ENCODE data around the gene CATSPERE. TPM values are rescaled to one million over a fixed set of nuclear protein-coding genes. Genes with fewer than 3 reads are reported as not detected.
"Not testable (repeated sequence)": the region's sequence is repeated elsewhere in the genome, so short reads cannot be mapped to it uniquely, and the experiment has no call there.

The CATSPERE gene
- total and polyA plus RNA-seq, 4 experiments from 2014 or later = 0.30 to 2.3 (median 1.4) TPM; not detected in 1

DNA sequence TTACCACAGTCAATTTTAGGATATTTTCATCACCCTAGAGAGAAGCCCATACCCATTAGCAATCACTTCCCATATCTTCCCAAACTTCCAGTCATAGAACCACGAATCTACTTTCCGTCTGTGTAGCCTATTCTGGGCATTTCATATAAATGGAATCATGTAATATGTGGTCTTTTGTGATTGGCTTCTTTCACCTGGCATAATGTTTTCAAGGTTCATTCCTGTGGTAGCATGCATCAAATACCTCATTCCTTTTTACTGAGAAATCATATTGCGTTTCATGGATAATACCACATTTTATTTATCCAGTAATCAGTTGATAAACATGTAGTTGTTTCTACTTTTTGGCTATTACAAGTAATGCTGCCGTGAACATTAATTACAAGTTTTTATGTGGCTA lies 213.4 kb downstream of the CATSPERE start:
- intact Hi-C loops (cut with micrococcal nuclease) = no loop called here
- Mint-ChIP-seq H3K27ac (no peak overlapping the region), H3K27me3 (no peaks in the 10 kb centered on the region), H3K4me3 (no peak overlapping the region), H3K4me1 (peaks cover 16 to 28% (median 24%) of the 10 kb centered on the region in 4 donors), H3K36me3 (peaks cover 26 to 27% of the 10 kb centered on the region in 2 donors), H3K9me3 (no peaks in the 10 kb centered on the region)
- H3K4me1 ChIP-seq (ENCODE audit: insufficient read depth, low read length) = no peaks in the 10 kb centered on the region
- H3K36me3 ChIP-seq (ENCODE audit: insufficient read depth, low read length) = no peaks in the 10 kb centered on the region
- H3K4me3 ChIP-seq (ENCODE audit: low read length in 2 of 2) = no peak overlapping the region
- ChIA-PET CTCF (ENCODE audit: partially characterized antibody) (interaction anchor here (0.7 kb wide), 1 partner anchor 37 kb away, joined by 3 read pairs; no protein-coding TSS in a partner anchor), POLR2A (ENCODE audit: partially characterized antibody) (no interaction called here)
- DNase-seq = no peak
- no peaks in the 10 kb centered on the region for H3K27me3 ChIP-seq (ENCODE audit: insufficient read depth, low read length)
- no peak overlapping the region for H3K27ac ChIP-seq (ENCODE audit: low read depth, low read length)
- H3K9me3 ChIP-seq (ENCODE audit: control insufficient read depth in 1 of 2, low read length in 2 of 2) = no peaks in the 10 kb centered on the region

DNA sequence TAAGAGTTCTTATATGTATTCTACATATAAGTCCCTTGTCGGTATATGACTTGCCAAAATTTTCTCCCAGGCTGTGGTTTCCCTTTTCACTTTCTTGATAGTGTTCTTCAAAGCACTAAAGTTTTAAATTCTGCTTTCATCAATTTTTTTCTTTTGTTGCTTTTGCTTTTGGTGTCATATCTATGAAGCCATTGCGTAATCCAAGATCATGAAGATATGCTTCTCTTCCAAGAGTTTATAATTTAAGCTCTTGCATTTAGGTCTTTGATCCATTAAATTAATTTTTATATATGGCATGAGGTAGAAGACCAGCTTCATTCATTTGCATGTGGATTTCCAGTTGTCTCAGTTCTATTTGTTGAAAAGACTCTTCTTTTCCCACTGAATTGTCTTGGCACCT lies 214.1 kb downstream of the CATSPERE start:
- no peaks in the 10 kb centered on the region for H3K9me3 ChIP-seq (ENCODE audit: control insufficient read depth in 1 of 2, low read length in 2 of 2)
- Mint-ChIP-seq H3K4me3 (no peak overlapping the region), H3K27me3 (no peaks in the 10 kb centered on the region), H3K9me3 (no peaks in the 10 kb centered on the region), H3K27ac (peak overlapping the region in 1 of 7 donors; percentile 24), H3K36me3 (peaks cover 26 to 27% of the 10 kb centered on the region in 2 donors), H3K4me1 (peaks cover 16 to 28% (median 24%) of the 10 kb centered on the region in 4 donors)
- CTCF ChIA-PET (ENCODE audit: partially characterized antibody) = interaction anchor here (1.3 kb wide), 1 partner anchor 122 kb away, joined by 4 read pairs; no protein-coding TSS in a partner anchor
- POLR2A ChIA-PET (ENCODE audit: partially characterized antibody) = no interaction called here
- no peak overlapping the region for H3K27ac ChIP-seq (ENCODE audit: low read depth, low read length)
- no peak overlapping the region for H3K4me3 ChIP-seq (ENCODE audit: low read length in 2 of 2)
- intact Hi-C loops (cut with micrococcal nuclease) = no loop called here
- H3K4me1 ChIP-seq (ENCODE audit: insufficient read depth, low read length) = no peaks in the 10 kb centered on the region
- H3K36me3 ChIP-seq (ENCODE audit: insufficient read depth, low read length) = no peaks in the 10 kb centered on the region
- DNase-seq = no peak
- H3K27me3 ChIP-seq (ENCODE audit: insufficient read depth, low read length) = no peaks in the 10 kb centered on the region

DNA sequence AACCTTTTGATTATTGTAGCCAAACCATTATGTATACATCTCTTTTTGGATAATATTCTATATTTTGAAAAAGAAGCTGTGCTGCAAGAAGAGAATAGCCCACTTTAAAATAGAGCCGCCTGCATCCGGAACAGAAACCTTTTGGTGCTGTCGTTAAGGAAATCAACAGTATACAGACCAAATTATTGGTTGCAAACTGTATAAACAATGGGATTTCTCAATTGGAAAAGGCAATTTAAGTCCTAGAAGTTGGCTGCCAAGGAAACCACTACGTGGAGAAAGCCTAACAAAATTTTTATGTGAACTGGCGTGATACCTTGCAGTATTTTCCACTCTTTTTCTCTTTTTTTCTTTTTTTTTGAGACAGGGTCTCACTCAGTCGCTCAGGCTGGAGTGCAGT lies 217.6 kb downstream of the CATSPERE start:
- no peak for DNase-seq
- no peak overlapping the region for H3K4me3 Mint-ChIP-seq
- no peaks in the 10 kb centered on the region for H3K4me1 ChIP-seq (ENCODE audit: insufficient read depth, low read length)
- intact Hi-C loops (cut with micrococcal nuclease) = no loop called here
- H3K36me3 Mint-ChIP-seq = peaks cover 23 to 31% of the 10 kb centered on the region in 2 donors
- H3K4me1 Mint-ChIP-seq = peaks cover 22 to 39% (median 29%) of the 10 kb centered on the region in 4 donors
- H3K9me3 Mint-ChIP-seq = no peaks in the 10 kb centered on the region
- H3K27me3 ChIP-seq (ENCODE audit: insufficient read depth, low read length) = no peaks in the 10 kb centered on the region
- H3K9me3 ChIP-seq (ENCODE audit: control insufficient read depth in 1 of 2, low read length in 2 of 2) = no peaks in the 10 kb centered on the region
- CTCF ChIA-PET (ENCODE audit: partially characterized antibody) = no interaction called here
- H3K36me3 ChIP-seq (ENCODE audit: insufficient read depth, low read length) = no peaks in the 10 kb centered on the region
- H3K27me3 Mint-ChIP-seq = no peaks in the 10 kb centered on the region
- POLR2A ChIA-PET (ENCODE audit: partially characterized antibody) = no interaction called here
- no peak overlapping the region for H3K27ac Mint-ChIP-seq
- H3K27ac ChIP-seq (ENCODE audit: low read depth, low read length) = no peak overlapping the region
- no peak overlapping the region for H3K4me3 ChIP-seq (ENCODE audit: low read length in 2 of 2)

DNA sequence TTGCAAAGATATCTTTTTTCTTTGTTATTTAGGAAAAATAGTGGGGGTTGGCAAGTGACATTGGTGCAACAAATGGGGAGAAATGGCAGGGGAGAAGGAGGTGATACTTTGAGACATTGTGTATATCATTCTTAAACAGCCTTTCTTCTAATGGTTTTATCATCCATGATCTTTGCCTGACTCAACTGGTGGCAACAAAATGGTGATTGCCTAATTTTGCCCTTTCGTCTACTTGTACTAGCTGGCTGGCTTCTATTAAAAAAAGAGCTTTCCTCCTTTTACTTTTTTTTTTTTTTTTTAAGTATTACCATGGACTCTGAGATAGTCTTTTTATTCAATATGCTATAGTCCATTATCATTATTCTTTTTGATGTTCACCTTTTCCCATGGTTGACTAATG lies 219.6 kb downstream of the CATSPERE start:
- no peak overlapping the region for H3K4me3 Mint-ChIP-seq
- intact Hi-C loops (cut with micrococcal nuclease) = no loop called here
- CTCF ChIA-PET (ENCODE audit: partially characterized antibody) = no interaction called here
- POLR2A ChIA-PET (ENCODE audit: partially characterized antibody) = no interaction called here
- no peaks in the 10 kb centered on the region for H3K36me3 ChIP-seq (ENCODE audit: insufficient read depth, low read length)
- no peak for DNase-seq
- H3K27ac ChIP-seq (ENCODE audit: low read depth, low read length) = no peak overlapping the region
- no peaks in the 10 kb centered on the region for H3K27me3 ChIP-seq (ENCODE audit: insufficient read depth, low read length)
- H3K4me3 ChIP-seq (ENCODE audit: low read length in 2 of 2) = no peak overlapping the region
- H3K9me3 ChIP-seq (ENCODE audit: control insufficient read depth in 1 of 2, low read length in 2 of 2) = no peaks in the 10 kb centered on the region
- peaks cover 23 to 35% of the 10 kb centered on the region in 2 donors for H3K36me3 Mint-ChIP-seq
- no peaks in the 10 kb centered on the region for H3K9me3 Mint-ChIP-seq
- H3K27me3 Mint-ChIP-seq = no peaks in the 10 kb centered on the region
- no peak overlapping the region for H3K27ac Mint-ChIP-seq
- H3K4me1 Mint-ChIP-seq = peaks cover 16 to 29% (median 21%) of the 10 kb centered on the region in 4 donors
- no peaks in the 10 kb centered on the region for H3K4me1 ChIP-seq (ENCODE audit: insufficient read depth, low read length)

DNA sequence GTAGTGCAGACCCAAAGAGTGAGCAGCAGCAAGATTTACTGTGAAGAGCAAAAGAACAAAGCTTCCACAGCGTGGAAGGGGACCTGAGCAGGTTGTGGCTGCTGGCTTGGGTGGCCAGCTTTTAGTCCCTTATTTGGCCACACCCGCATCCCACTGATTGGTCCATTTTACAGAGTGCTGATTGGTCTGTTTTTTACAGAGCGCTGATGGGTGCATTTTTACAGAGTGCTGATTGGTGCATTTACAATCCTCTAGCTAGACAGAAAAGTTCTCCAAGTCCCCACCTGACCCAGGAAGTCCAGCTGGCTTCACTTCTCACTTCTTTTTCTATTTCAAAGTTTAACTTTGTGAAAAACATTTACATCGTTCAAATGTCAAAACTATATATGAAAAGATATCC lies 221.0 kb downstream of the CATSPERE start:
- H3K27me3 Mint-ChIP-seq; H3K9me3 ChIP-seq (ENCODE audit: control insufficient read depth in 1 of 2, low read length in 2 of 2); H3K4me3 ChIP-seq (ENCODE audit: low read length in 2 of 2); H3K36me3 ChIP-seq (ENCODE audit: insufficient read depth, low read length); CTCF ChIA-PET (ENCODE audit: partially characterized antibody); H3K27me3 ChIP-seq (ENCODE audit: insufficient read depth, low read length); H3K9me3 Mint-ChIP-seq; DNase-seq; POLR2A ChIA-PET (ENCODE audit: partially characterized antibody); H3K27ac Mint-ChIP-seq; H3K4me1 ChIP-seq (ENCODE audit: insufficient read depth, low read length); H3K4me3 Mint-ChIP-seq; intact Hi-C loops (cut with micrococcal nuclease); H3K27ac ChIP-seq (ENCODE audit: low read depth, low read length): not testable (repeated sequence)
- H3K4me1 Mint-ChIP-seq = peaks cover 14 to 26% (median 18%) of the 10 kb centered on the region in 4 donors
- H3K36me3 Mint-ChIP-seq = peaks cover 34 to 42% of the 10 kb centered on the region in 2 donors

Other genes with a start within 250 kb of the CATSPERE start
- gene ADSS2, start 9.4 kb upstream of the CATSPERE start, total RNA-seq = 10 to 100 TPM; 60.9 to 65.4 TPM
- 10 to 100 TPM; 26.9 to 35.2 TPM for gene ADSS2, start 9.4 kb upstream of the CATSPERE start, polyA plus RNA-seq
- 10 to 100 TPM; 21.1 to 22.8 TPM for gene DESI2, start 191.9 kb downstream of the CATSPERE start, total RNA-seq
- gene DESI2, start 191.9 kb downstream of the CATSPERE start, polyA plus RNA-seq = 10 to 100 TPM; 13.0 to 16.7 TPM

Data from CD4-positive, alpha-beta memory T cell (primary cell).